HepG2 (cell line): ENCODE measurements around the gene SLC39A2. TPM values are rescaled to one million over a fixed set of nuclear protein-coding genes. Genes with fewer than 3 reads are reported as not detected.

Experiments used
- ARID2 ChIP-seq: sonication (generic); formaldehyde crosslinking; IDR thresholded peaks from 2 replicates; pipeline ENCODE4 v1.8.1; 2022; ENCODE audit warnings: mild to moderate bottlenecking, missing genetic modification reagents, borderline replicate concordance
- CHD2 ChIP-seq: IDR thresholded peaks from 2 replicates; pipeline ENCODE4 v1.6.1; 2011; ENCODE audit warnings: low read depth, low read length, improper control_type of control experiment
- ELF1 ChIP-seq: sonication (generic); formaldehyde crosslinking; IDR thresholded peaks from 2 replicates; pipeline ENCODE4 v1.4.0; 2020; ENCODE audit warnings: missing genetic modification reagents
- ERF ChIP-seq: IDR thresholded peaks from 2 replicates; pipeline ENCODE4 v1.6.1; 2018; ENCODE audit warnings: missing biosample characterization, missing genetic modification reagents
- GATAD2A ChIP-seq: IDR thresholded peaks from 2 replicates; pipeline ENCODE4 v1.6.1; 2016
- GMEB1 ChIP-seq: sonication (generic); formaldehyde crosslinking; IDR thresholded peaks from 2 replicates; pipeline ENCODE4 v1.5.1; 2020; ENCODE audit warnings: missing genetic modification reagents, mild to moderate bottlenecking, borderline replicate concordance
- GZF1 ChIP-seq: sonication (generic); formaldehyde crosslinking; IDR thresholded peaks from 2 replicates; pipeline ENCODE4 v1.5.1; 2020; ENCODE audit warnings: mild to moderate bottlenecking, missing genetic modification reagents
- HDAC6 ChIP-seq: fragments of 200-600 bp; sonication (generic); IDR thresholded peaks from 2 replicates; pipeline ENCODE4 v1.7.0; 2017; ENCODE audit warnings: mild to moderate bottlenecking, antibody characterized with exemption, low read length, low read depth
- PCBP1 ChIP-seq: fragments of 200-400 bp; formaldehyde crosslinking; IDR thresholded peaks from 2 replicates; pipeline ENCODE4 v1.6.1; 2017; ENCODE audit warnings: mild to moderate bottlenecking, low read depth, low read length, borderline replicate concordance
- REL ChIP-seq: sonication (generic); formaldehyde crosslinking; conservative IDR thresholded peaks from 2 replicates; pipeline ENCODE4 v1.8.0; 2022; ENCODE audit warnings: mild to moderate bottlenecking, missing genetic modification reagents, moderate library complexity
- TCF7 ChIP-seq: sonication (generic); IDR thresholded peaks from 2 replicates; pipeline ENCODE4 v1.6.1; 2016; ENCODE audit warnings: antibody characterized with exemption, low read depth
- TFE3 ChIP-seq: IDR thresholded peaks from 2 replicates; pipeline ENCODE4 v1.6.1; 2016
- ZNF484 ChIP-seq: sonication (generic); formaldehyde crosslinking; IDR thresholded peaks from 2 replicates; pipeline ENCODE4 v1.5.1; 2020; ENCODE audit warnings: mild to moderate bottlenecking, low read depth, missing genetic modification reagents, borderline replicate concordance
- ZNF546 ChIP-seq: sonication (generic); formaldehyde crosslinking; conservative IDR thresholded peaks from 2 replicates; pipeline ENCODE4 v1.8.1; 2023; ENCODE audit warnings: mild to moderate bottlenecking, missing genetic modification reagents
- ZNF768 ChIP-seq: sonication (generic); formaldehyde crosslinking; IDR thresholded peaks from 2 replicates; pipeline ENCODE4 v1.4.0; 2020; ENCODE audit warnings: missing genetic modification reagents
- ZNF839 ChIP-seq: sonication (generic); formaldehyde crosslinking; IDR thresholded peaks from 2 replicates; pipeline ENCODE4 v1.4.0; 2020; ENCODE audit warnings: missing genetic modification reagents, mild to moderate bottlenecking, borderline replicate concordance
- ZSCAN22 ChIP-seq: sonication (generic); formaldehyde crosslinking; IDR thresholded peaks from 2 replicates; pipeline ENCODE4 v1.4.0; 2020; ENCODE audit warnings: mild to moderate bottlenecking, missing genetic modification reagents
- ZSCAN25 ChIP-seq: sonication (generic); formaldehyde crosslinking; IDR thresholded peaks from 2 replicates; pipeline ENCODE4 v1.8.0; 2022; ENCODE audit warnings: mild to moderate bottlenecking, missing genetic modification reagents
- polyA plus RNA-seq, 8 experiments: library from polyadenylated mRNA; depleted of rRNA in 3 of 8; stranded (reverse) in 7 of 8; unstranded in 1 of 8; fragments of >200 nt; fragmentation: Illumina TruSeq in 4 of 8; extraction: Trizol in 4 of 8; gene quantifications; 2 replicates each; pipeline versions ENCODE4 v1.2.1 to v1.2.3, GENCODE V29; 2011 to 2016; ENCODE audit warnings: low read depth in 4 of 8, missing spikeins in 1 of 8, mixed read lengths in 1 of 8; ENCODE audit not compliant: insufficient read depth in 1 of 8
- total RNA-seq, 5 experiments: library from RNA; depleted of rRNA; stranded (reverse); fragments of >200 nt; fragmentation: Illumina TruSeq; extraction: Trizol; gene quantifications; 2 replicates each; pipeline ENCODE4 v1.2.3, GENCODE V29; 2016; ENCODE audit warnings: low read depth in 1 of 5
- TF ChIP-seq, protein P1 (sequence below): sonication (generic); formaldehyde crosslinking; IDR thresholded peaks from 2 replicates; pipeline ENCODE4 v1.4.0; 2020; ENCODE audit warnings: missing genetic modification reagents, borderline replicate concordance
- TF ChIP-seq, protein P2 (sequence below): IDR thresholded peaks from 2 replicates; pipeline ENCODE4 v1.6.1; 2012; ENCODE audit warnings: low read length, improper control_type of control experiment
- TF ChIP-seq, protein P3 (sequence below): sonication (generic); formaldehyde crosslinking; IDR thresholded peaks from 2 replicates; pipeline ENCODE4 v1.4.0; 2020; ENCODE audit warnings: mild to moderate bottlenecking, missing genetic modification reagents

SLC39A2 gene
- total and polyA plus RNA-seq, 2 of the 13 experiments (the other 11 are each of a cell fraction or from before 2014, with no cell fraction given): 0.08 to 0.11 TPM

GRCh38 chr14:21014761-21015190, 15.7 kb downstream of the SLC39A2 start (continued):
- no peak for TF ChIP-seq ZNF839 (CRISPR knock-in tag)
- TF ChIP-seq ZNF546 (CRISPR knock-in tag): no peak
- TF ChIP-seq HDAC6: no peak
- no peak for TF ChIP-seq GMEB1
- TF ChIP-seq ZNF768: no peak
- TF ChIP-seq CHD2: no peak
- TF ChIP-seq ELF1 (CRISPR knock-in tag): peak; percentile 43; the same call in 1 of the 2 replicates
- no peak for TF ChIP-seq ZNF484 (CRISPR knock-in tag)
- TF ChIP-seq GZF1: no peak
- TF ChIP-seq ARID2 (CRISPR knock-in tag): no peak
- no peak for TF ChIP-seq REL (CRISPR knock-in tag)
- TF ChIP-seq ZSCAN22 (CRISPR knock-in tag): no peak
- TF ChIP-seq, protein P1, sequence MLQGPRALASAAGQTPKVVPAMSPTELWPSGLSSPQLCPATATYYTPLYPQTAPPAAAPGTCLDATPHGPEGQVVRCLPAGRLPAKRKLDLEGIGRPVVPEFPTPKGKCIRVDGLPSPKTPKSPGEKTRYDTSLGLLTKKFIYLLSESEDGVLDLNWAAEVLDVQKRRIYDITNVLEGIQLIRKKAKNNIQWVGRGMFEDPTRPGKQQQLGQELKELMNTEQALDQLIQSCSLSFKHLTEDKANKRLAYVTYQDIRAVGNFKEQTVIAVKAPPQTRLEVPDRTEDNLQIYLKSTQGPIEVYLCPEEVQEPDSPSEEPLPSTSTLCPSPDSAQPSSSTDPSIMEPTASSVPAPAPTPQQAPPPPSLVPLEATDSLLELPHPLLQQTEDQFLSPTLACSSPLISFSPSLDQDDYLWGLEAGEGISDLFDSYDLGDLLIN (CRISPR knock-in tag): no peak
- TF ChIP-seq, protein P2, sequence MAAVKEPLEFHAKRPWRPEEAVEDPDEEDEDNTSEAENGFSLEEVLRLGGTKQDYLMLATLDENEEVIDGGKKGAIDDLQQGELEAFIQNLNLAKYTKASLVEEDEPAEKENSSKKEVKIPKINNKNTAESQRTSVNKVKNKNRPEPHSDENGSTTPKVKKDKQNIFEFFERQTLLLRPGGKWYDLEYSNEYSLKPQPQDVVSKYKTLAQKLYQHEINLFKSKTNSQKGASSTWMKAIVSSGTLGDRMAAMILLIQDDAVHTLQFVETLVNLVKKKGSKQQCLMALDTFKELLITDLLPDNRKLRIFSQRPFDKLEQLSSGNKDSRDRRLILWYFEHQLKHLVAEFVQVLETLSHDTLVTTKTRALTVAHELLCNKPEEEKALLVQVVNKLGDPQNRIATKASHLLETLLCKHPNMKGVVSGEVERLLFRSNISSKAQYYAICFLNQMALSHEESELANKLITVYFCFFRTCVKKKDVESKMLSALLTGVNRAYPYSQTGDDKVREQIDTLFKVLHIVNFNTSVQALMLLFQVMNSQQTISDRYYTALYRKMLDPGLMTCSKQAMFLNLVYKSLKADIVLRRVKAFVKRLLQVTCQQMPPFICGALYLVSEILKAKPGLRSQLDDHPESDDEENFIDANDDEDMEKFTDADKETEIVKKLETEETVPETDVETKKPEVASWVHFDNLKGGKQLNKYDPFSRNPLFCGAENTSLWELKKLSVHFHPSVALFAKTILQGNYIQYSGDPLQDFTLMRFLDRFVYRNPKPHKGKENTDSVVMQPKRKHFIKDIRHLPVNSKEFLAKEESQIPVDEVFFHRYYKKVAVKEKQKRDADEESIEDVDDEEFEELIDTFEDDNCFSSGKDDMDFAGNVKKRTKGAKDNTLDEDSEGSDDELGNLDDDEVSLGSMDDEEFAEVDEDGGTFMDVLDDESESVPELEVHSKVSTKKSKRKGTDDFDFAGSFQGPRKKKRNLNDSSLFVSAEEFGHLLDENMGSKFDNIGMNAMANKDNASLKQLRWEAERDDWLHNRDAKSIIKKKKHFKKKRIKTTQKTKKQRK: no peak
- no peak for TF ChIP-seq TCF7
- TF ChIP-seq GATAD2A (CRISPR knock-in tag): peak; percentile 52
- TF ChIP-seq, protein P3, sequence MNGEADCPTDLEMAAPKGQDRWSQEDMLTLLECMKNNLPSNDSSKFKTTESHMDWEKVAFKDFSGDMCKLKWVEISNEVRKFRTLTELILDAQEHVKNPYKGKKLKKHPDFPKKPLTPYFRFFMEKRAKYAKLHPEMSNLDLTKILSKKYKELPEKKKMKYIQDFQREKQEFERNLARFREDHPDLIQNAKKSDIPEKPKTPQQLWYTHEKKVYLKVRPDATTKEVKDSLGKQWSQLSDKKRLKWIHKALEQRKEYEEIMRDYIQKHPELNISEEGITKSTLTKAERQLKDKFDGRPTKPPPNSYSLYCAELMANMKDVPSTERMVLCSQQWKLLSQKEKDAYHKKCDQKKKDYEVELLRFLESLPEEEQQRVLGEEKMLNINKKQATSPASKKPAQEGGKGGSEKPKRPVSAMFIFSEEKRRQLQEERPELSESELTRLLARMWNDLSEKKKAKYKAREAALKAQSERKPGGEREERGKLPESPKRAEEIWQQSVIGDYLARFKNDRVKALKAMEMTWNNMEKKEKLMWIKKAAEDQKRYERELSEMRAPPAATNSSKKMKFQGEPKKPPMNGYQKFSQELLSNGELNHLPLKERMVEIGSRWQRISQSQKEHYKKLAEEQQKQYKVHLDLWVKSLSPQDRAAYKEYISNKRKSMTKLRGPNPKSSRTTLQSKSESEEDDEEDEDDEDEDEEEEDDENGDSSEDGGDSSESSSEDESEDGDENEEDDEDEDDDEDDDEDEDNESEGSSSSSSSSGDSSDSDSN (CRISPR knock-in tag): no peak
- TF ChIP-seq ZSCAN25 (CRISPR knock-in tag): no peak
- no peak for TF ChIP-seq PCBP1
- TF ChIP-seq ERF: 0 out of 2 replicates have a peak, but pooled peaks have one; percentile 32
- TF ChIP-seq TFE3: peak; percentile 37; the same call in 1 of the 2 replicates
